Measurements from ENCODE around the gene ST3GAL4.

GRCh38 chr11:126421271-126421671, 65.8 kb downstream of the ST3GAL4 start:
- TF ChIP-seq YY1 (IDR thresholded peaks at IDR 0.05; ENCODE audit: low read depth) = no peak
- TF ChIP-seq EGR1 (IDR thresholded peaks at IDR 0.05) = no peak
- no peak for TF ChIP-seq RAD21 (IDR thresholded peaks at IDR 0.05; ENCODE audit: low read depth)
- TF ChIP-seq TAF1 (IDR thresholded peaks at IDR 0.05; ENCODE audit: low read depth) = no peak

Data from Ishikawa (cell line).